Activated CD8-positive, alpha-beta memory T cell treated with anti-CD3 and anti-CD28 coated beads for 4 hours (primary cell): ENCODE measurements around the gene PHF20.
"Not testable (repeated sequence)": the region's sequence is repeated elsewhere in the genome, so short reads cannot be mapped to it uniquely, and the experiment has no call there.

Source experiments
- DNase-seq, 2 donors: peaks; one replicate each; pipeline ENCODE4 v3.0.0-alpha.2; 2020; ENCODE audit warnings: low read depth in 2 of 2

PHF20 gene

DNA sequence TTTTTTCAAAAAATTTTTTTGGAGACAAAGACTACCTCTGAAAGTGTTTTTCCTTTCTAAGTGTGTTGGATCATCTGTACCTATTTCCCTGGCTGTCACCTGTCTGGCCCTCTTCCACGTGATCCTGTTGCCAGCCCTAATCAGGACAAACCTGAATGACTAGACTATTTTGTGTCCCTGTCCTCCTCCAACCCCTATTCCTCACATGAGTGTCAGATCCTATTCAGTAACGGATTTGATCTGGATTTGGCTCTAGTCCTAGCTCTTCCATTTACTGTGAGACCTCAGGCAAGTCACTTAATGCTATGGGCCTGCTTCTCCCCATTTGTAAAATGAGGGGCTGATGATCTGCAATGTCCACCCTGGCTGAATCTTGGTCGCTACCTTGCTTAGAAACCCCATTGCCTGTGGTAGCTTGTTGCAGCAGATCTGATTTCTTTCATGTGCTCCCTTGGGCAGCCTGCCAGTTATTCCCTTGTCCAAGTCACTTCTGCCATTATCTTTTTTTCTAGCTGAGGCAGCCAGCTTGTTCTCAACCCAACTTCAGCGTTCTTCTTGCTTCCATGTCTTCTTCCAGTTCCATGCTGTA lies 4.8 kb downstream of the PHF20 start:
- no peak for DNase-seq

DNA sequence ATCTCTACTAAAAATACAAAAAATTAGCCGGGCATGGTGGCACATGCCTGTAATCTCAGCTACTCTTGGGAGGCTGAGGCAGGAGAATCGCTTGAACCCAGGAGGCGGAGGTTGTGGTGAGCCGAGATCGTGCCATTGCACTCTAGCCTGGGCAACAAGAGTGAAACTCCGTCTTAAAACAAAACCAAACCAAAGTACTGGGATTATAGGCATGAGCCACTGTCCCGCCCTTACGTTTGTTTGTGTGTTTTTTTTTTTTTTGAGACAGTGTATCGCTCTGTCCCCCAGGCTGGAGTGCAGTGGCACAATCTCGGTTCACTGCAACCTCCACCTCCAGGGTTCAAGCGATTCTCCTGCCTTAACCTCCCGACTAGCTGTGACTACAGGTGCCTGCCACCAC lies 12.0 kb downstream of the PHF20 start:
- not testable (repeated sequence) for DNase-seq

DNA sequence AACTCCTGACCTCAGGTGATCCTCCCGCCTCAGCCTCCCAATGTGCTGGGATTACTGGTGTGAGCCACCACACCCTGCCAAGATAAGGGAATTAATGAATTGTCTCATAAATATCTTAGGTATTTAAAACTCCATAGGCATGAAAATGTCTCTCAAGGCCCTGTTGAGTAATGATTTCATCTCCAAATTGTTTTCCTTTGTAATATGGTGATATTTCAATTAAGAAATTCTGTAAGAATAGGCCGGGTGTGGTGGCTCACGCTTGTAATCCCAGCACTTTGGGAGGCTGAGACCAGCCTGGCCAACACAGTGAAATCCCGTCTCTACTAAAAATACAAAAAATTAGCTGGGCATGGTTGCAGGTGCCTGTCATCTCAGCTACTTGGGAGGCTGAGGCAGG lies 13.7 kb downstream of the PHF20 start:
- DNase-seq, result not testable (repeated sequence)

DNA sequence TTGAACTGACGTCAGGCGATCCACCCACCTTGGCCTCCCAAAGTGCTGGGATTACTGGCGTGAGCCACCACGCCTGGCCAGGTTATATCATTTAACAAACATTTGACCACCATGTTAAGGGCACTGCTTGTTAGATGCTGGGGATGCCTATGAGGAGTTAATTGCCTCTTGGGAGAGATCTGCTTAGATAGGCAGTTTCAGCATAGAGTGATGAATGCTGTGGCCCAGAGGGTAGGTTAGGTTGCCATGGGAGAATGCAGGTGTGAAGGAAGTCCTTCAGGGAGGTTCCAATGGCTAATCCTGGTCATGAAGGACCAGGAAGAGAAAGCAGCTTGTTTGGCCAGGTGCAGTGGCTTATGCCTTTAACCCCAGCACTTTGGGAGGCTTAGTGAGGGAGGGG lies 17.0 kb downstream of the PHF20 start:
- no peak for DNase-seq

DNA sequence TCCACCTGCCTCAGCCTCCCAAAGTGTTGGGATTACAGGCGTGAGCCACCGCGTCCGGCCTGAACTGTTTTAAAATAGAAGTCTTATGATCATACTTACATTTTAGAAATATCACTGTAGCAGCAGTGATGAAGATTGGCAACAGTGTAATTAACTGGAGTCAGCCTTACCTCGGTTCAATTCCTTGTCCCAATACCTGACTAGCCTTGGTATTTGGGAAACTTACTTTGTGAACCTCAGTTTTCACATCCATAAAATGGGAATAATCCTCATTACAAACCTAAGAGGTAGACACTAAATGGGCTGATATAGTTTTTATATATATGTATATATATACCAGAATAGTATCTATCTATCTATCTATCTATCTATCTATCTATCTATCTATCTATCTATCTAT lies 19.3 kb downstream of the PHF20 start:
- no peak for DNase-seq

DNA sequence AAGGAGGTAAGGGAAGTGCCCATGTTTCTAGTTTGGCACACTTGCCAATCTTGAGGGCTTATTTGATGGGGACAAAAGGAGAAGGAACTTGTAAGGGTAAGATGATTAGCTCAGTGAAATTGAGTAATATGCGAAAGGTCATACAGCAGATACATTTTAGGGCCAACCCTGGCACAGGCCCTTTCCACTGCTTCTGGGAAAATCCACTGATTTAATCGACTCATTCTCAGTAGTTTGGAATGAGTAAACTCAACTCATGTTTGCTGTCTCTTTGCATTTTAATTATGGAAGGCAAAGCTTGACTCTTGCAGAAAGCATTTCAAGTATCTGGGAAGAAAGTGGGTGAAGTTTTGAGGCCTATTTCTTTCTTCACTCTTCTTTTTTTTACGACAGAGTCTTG lies 20.0 kb downstream of the PHF20 start:
- DNase-seq, result no peak

DNA sequence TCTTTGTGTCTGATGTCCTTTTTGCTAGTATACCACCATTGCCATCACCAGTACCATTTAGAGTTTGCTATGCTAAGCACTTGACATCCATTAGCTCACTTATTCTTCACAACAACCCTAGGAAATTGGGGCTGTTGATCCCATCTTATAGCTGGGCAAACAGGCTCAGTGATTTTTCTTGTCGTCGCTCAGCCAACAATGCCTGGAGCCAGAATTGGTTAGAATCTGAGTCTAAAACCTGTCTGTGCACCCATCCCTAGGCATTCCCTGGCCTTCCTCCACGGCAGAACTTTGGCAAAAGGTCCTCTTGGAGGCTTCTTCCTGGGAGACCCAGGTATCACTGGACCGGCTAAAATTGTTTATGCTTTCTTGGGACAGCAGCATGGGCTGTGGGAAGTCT lies 20.9 kb downstream of the PHF20 start:
- DNase-seq, result no peak

DNA sequence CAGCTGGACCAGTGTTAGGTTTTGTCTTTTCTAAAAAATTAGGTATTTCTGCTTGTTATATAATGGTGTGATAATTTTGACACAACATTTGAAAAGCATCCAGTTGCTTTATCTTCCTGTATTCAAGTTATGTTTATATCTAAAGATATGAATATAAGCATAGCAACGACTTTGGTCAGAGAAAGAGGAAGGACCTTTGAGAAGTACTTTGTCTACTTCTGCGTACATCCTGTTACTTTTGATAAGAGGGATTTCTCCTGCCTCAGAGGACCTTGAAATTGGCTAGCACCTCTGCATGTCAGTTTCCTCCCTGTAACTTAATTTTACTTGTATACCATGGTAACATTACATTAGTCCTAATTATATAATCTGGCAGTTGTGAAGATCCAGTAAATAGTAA lies 24.8 kb downstream of the PHF20 start:
- DNase-seq, result no peak

DNA sequence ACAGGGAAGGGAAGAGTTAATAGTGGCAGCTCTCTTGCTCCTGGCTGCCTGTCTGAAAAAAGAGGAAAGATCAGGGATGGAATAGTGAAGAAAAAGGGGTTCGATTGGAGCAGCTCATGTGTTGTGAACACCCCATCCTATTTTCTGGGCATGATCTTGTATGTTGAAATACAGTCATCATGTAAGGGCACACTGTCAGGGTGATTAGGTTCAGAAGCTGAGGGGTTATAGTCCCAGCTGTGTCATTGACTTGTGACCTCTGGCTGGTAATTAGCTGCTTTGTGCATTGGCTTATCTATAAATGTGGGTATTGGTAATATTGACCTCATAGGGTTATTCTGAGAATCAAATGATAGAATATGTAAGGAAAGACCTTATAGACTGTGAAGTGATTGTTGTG lies 30.1 kb downstream of the PHF20 start:
- DNase-seq, result no peak

DNA sequence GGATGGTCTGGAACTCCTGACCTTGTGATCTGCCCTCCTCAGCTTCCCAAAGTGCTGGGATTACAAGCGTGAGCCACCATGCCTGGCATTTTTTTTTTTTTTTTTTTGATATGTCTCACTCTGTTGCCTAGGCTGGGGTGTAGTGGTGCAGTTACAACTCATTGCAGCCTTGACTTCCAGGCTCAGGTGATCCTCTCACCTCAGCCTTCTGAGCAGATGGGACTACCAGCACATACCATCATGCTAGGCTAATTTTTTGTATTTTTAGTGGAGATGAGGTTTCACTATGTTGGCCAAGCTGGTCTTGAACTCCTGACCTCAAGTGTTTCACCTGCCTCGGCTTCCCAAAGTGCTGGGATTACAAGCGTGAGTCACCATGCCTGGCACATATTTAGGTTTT lies 34.3 kb downstream of the PHF20 start:
- no peak for DNase-seq

DNA sequence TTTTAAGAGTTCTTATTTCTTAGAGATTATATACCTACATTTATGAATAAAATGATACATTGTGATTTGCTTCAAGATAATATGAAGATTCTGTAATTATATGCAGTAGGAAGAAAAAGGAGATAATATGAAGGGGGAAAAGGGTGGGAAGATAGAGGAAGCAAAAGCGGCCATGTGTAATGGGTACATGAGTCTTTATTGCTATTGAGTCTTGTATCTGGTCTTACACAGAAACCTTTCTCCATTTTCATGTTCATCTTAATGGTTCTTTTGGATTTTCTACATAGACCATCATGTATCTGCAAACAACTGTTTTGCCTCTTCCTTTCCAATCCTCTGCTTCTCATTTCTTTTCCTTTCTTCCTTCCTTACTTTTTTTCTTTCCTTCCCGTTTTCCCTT lies 36.1 kb downstream of the PHF20 start:
- no peak for DNase-seq

DNA sequence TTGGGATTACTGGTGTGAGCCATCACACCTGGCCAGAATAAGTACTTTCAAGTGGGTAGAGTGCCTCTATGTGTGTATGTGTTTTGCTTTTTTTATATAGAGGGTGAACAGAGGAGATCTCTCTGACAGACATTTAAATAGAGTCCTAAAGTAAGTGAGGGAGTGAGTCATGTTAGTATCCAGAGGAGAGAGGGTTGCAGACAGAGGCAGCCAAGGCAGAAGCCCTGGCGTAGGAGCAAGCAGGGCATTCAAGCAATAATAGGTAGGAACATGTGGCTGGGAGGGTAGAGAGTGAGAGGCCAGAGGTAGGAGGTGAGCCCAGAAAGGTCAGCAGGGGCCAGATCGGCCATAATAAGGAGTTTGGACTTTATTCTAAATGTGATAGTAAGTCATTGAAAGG lies 48.9 kb downstream of the PHF20 start:
- no peak for DNase-seq

DNA sequence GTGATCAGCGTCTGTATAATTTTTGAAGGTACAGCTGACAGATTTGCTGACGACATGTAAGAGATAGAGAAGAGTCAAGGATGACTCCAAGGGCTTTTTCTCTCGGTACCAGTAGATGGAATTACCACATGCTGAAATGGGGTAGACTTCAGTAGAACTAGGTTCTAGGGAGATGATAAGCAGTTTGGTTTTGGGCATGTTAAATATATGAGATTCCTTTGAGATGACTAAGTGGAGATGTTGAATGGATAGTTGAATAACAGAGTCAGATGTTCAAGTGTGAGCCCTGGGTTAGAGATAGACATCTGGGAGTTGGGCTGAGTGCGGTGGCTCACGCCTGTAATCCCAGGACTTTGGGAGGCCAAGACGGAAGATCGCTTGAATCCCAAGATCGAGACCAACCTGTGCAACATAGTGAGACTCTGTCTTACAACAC lies 50.0 kb downstream of the PHF20 start:
- DNase-seq, result no peak

DNA sequence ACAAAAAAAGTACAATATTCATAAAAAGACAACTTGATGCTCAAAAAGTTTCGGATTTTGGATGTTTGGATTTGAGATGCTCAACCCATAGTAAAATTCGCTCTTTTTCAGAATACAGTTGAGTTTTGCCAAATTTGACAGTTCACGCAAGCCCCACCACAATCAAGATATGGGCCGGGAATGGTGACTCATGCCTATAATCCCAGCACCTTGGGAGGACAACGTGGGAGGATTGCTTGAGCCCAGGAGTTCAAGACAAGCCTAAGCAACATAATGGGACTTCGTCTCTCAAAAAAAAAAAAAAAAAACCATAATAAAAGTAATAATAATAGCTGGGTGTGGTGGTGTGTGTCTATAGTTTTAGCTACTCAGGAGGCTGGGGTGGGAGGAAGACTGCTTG lies 51.3 kb downstream of the PHF20 start:
- DNase-seq, result no peak

DNA sequence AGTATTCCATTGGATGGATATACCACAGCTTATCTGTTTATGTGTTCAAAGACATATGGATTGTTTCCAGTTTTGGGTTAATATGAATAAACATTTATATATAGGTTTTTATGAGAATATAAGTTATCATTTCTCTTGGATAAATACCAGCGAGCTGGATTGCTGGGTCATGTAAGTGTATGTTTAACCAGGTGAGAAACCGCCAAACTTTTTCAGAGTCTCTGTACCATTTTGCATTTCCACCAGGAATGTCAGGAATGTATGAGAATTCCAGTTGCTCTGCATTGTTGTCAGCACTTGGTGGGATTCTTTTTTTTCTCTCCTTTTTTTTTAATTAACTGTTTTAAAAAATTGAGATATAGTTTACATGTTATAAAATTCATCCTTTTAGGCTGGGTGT lies 52.1 kb downstream of the PHF20 start:
- DNase-seq, result no peak

DNA sequence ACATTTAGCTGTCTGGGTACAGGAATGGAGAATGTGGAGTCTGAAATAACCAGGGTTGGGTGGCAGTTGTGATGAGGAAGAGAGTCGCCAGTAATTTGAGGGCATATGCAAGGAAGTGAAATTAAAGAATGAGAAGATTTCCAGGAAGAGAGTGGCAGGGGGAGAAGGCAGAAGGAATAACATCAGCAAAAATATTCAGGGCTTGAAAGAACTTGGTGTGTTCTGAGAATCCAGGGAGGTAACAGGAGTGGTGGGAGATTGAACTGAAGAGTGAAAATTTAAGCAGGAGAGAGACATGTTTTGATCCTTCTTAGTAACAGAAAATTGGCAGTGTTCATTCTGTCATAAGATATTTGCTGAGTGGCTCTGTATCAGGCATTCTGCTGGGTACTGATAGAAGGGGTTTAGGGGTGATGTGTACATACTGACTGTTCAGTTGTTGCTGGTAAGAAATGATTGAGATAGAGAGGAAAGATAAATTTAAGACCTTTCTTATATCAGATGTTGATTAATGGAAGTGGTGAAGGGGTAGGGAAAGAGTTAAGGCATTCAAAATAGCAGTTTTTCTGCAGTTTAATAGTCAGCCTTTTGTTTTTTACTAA lies 54.7 kb downstream of the PHF20 start:
- DNase-seq, result no peak

DNA sequence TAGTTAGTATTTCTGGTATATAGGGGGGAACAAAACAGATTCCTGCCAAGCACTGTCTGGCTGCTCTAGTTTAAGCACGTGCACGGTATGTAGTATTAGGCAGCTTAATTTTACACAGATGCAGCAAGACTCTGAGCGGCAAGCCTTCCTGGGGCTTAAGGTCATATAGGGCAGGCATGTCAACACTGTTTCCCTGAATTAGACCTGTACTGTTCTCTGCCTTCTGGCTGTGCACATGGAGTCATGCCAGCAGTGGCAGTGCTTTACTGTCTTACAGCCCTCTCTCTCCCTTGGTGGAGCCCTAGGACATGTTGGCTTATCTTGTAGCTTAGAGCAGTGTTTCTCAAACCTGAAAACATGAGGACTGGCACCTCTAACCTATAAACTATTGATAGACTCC lies 56.6 kb downstream of the PHF20 start:
- DNase-seq, result no peak

DNA sequence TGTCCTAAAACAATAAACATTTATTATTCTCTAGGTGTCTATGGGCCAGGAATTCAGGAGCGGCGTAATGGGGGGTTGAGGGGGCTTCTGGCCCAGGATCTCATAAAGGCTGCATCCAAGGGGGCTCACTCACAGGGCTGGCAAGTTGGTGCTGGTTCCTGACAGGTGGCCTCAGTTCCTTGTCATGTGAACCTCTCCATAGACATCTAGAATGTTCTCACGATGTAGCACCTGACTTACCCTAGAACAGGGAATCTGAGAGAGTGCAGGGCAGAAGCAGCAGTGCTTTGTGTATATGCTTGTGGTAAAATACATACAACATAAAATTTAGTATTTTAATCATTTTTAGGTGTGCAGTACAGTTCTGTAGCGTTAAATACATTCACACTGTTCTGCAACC lies 57.1 kb downstream of the PHF20 start:
- no peak for DNase-seq

DNA sequence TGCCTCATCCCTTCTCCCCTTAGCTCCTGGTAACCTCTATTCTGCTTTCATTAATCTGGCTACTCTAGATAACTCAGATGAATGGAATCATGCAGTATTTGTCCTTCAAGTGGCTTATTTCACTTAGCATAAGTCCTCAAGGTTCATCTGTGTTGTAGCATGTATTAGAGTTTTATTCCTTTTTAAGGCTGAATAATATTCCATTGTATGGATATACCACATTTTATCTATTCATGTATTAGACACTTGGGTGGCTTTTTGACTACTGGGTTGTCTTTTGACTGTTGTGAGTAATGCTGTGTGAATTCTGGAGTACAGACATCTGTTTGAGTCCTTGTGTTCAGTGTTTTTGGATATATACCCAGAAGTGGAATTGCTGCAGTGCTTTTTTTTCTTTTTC lies 58.4 kb downstream of the PHF20 start:
- DNase-seq, result no peak

DNA sequence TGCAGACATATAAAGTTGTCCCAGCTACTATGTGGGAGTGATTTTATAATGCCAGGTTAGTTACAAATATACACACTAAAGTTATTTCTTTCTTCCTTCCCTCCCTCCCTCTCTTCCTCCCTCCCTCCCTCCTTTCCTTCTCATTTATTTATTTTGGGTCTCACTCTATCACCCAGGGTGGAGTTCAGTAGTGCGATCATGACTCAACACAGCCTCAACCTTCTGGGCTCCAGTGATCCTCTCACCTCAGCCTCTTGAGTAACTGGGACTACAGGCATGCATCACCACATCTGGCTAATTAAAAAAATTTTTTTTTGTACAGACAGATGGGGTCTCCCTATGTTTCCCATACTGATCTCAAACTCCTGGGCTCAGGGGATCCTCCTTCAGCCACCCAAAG lies 59.2 kb downstream of the PHF20 start:
- no peak for DNase-seq

DNA sequence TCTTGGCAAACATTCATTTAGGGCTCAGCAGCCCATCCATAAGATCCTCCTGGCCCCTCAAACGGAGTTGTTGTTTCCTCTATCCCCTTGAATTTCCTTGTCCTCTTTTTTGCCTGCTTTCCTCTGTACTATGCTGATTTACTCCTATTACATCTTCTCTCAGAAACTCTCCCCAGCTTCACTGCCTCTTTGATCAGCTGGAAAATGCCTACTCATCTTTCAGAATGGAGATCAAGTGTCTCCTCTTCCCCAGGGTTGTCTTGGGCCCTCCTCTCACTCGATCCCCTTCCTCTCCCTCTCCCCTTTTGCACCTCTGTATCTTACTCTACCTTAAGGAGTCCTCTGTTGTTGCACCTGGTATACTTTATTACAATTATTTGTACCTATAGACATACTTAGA lies 60.2 kb downstream of the PHF20 start:
- no peak for DNase-seq

DNA sequence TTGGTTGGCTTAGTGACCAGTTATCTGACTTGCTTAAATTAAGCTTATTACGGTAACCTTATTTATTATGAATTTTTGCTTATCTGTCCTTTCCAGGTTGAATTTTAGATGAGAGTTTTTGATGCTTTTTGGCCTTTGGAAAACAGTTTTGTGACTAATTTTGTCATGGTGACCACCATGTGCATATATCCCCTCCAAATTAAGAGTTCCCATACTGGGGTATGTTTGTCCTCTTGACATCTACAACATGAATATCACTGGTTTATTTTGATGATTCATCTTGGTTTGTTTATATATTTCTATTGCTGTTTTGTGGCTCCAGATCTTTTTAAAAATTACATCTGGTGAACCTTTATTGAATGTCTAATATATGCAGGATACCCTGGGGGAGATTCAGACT lies 61.4 kb downstream of the PHF20 start:
- no peak for DNase-seq

DNA sequence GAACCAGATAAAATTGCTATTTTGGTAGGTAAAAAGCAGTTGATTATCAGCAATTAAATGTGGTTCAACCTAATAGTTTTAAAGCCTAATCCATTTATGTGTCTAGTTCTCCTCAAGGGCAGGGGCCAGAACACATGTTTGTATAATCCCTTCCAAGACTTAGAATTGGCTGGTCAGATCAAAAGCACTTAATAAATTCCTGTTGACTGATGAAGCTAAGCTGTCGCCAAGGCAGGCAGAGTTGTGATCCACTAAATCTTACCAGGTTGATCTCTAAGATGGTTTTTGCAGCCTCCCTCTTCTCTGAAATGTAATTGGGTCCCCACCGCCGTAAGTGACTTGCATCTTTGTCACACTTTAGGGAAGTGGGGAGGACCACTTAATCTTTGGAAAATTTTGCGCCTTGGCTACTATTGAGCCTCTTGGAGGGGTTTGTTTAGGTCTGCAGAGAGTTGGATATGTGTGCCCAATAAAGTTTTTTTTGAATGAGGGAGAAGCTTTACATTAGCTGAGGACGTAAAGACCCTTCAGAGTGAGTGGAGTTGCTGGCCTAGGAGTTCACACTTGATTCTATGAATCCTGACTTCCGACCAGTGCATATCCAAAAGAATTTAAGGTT lies 65.9 kb downstream of the PHF20 start:
- DNase-seq, result no peak

DNA sequence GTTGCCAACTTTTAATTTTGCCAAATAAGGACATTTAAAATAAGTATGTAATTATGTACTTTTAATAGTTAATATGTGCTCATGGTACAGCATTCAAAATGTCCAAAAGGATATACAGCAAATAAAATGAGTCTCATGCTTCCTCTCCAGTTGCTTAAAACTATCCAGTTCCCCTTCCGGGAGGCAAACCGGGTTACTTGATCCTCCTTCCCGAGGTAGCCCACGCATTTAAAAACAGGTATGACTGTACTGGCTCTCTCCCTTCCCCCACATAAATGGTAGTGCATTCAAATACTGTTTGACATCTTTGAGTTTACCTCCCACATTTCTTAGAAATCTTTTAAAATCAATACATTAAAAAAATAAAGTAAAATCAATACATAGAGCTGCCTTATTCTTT lies 66.4 kb downstream of the PHF20 start:
- DNase-seq, result no peak
